Measurements from ENCODE around the gene AKR1B1.

Gene AKR1B1

GRCh38 chr7:134407311-134407710 lies 51.6 kb downstream of the AKR1B1 start:
- no peak for DNase-seq

GRCh38 chr7:134406431-134406830 lies 52.5 kb downstream of the AKR1B1 start:
- no peak for DNase-seq

GRCh38 chr7:134405299-134405698 lies 53.6 kb downstream of the AKR1B1 start:
- no peak for DNase-seq

- no peak for DNase-seq
These were observed 55.8 kb downstream of the AKR1B1 start for GRCh38 chr7:134403062-134403461.

- DNase-seq: no peak
These were observed 58.0 kb downstream of the AKR1B1 start for GRCh38 chr7:134400859-134401258.

- DNase-seq: no peak
These were observed 62.9 kb downstream of the AKR1B1 start for GRCh38 chr7:134396031-134396430.

GRCh38 chr7:134395604-134396003 lies 63.3 kb downstream of the AKR1B1 start:
- DNase-seq: no peak

- no peak for DNase-seq
These were observed 64.8 kb downstream of the AKR1B1 start for GRCh38 chr7:134394056-134394455.

Measured in activated naive CD4-positive, alpha-beta T cell (primary cell).